AG08396 (cell line): Measurements from ENCODE around the gene CD58.
"Not testable (repeated sequence)": the region's sequence is repeated elsewhere in the genome, so short reads cannot be mapped to it uniquely, and the experiment has no call there.

Experiments
- DNase-seq: peaks from one replicate; pipeline ENCODE4 v3.0.0; 2012; ENCODE audit warnings: low spot score, mixed read lengths

CD58 gene

DNA sequence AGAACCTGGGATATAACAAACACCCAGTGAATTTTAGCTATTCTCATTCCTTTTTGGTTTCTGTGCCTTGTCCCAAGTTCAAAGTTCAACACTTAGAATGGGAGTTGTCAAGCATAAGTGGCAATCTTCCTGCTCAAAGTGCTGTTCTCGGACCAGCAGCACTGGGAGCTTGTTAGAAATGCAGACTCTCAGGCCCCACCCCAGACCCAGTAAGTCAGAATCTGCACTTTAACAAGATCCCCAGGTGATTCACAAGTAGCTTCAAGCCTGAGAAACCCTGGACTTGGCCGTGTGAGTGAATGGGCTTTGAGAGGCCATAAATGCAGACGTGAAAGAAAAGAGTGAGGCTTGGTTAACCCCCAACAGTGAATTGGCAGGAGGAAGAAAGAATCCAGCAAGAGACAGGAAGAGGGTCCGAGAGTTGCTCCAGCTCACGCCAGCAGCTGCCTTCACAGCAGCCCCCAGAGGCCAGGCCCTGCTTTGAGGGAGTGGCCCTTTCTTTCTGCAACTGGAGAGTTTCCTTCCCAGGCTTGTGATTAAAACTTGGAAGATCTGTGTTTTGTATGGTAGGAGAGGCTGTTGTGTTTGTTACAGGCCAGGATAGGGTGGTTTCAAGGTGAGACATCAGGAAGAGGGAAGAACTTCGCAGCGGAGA, 21.3 kb upstream of the CD58 start:
- DNase-seq: not testable (repeated sequence)

DNA sequence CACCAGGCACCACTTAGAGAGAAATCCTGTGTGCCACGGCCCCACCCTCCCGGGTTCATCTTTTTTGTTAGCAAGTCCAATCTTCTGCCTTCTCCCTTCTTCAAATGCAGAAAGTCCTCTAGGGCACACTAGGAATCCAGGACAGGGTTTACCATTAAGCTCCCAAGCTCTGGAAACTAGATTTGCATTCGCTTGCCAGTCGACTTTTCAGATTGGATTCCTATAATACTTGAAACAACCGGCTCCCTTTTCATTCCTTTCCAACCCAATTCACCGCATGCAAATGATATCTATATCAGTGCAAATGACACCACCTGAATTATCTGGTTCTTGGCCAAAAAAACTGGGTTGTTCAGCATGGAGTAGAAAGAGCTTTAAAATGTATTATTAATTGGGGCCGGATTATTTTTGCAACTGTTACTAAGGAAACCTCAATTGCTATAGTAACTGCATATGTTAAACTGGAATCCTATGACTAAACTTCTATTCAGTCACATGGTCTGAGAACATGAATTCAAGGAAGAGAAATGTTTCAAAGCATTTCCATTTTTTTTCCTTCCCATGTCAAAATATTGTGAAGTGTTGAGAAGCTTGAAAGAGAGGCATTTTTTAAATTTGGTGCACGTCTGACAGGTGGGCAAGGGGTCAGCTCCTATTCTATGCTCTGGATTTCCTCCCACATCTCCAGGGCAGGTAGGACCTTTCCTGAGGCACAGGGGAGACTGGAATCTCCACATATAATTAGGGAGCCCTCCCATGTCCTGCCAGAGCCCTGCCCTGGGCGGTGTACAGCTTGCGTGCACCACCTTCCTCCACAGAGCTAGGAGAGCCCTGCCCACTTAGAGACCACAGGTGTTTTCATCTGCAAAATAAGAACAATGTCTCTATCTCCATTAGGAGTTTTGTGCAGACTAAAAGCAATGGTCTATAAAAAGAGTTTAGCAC, 20.5 kb upstream of the CD58 start:
- DNase-seq: not testable (repeated sequence)

DNA sequence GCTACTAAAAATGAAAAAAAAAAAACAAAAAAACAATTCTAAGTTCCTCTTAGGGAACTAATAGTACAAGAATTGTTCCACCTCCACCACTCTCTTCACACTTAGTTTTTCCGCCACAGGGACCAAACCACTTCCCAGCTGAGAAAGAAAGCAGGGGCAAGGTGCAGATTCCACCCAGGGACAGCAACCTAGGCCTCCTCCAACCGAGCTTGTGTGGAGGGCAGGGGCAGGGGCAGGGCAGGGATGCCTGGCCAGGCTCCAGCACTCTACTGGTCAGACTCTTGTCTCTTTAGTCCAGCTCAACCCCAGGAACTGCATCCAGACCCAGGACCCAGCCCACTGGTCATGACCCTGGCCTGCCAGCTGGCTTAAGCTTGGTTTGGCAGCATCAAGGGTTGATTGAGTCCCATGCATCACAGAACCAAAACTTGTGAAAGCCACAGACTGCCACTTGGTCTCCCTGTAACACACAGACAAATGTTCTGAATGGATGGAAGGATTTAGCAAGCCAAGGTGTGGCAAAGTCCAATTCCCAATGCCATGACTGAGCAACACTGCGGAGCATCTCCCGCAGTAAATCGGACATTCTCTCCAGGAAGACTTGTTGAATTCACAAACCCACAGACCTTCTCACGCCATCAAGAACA, 19.7 kb upstream of the CD58 start:
- DNase-seq: not testable (repeated sequence)

DNA sequence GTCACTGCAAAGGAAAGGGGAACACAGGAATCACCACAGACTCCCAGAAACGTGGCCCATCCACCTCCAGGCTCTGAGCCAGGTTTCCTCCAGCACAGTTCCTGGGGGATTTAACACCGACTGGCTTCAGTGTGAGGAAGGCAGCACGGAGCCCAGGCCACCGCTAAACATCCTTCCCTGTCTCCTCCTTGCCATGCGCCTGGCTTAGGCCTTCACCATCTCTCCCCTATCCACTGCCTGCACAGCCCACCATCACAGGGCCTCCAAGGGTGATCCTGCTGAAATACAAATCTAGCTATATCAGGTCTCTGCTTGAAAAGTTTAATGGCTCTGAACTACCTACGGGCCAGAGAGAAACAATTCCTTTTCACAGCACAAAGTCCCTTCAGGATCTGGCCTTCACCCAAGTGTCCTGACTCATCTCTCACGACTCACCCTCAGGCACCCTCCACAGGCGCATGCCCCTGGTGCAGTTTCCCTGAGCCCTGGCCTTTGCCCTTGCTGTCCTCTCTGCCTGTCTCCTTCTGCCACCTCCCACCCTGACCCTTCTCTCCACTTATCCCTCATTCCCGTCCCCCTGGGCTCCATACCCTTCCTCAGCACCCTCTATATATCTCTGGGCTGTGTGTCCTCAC, 18.4 kb upstream of the CD58 start:
- not testable (repeated sequence) for DNase-seq

DNA sequence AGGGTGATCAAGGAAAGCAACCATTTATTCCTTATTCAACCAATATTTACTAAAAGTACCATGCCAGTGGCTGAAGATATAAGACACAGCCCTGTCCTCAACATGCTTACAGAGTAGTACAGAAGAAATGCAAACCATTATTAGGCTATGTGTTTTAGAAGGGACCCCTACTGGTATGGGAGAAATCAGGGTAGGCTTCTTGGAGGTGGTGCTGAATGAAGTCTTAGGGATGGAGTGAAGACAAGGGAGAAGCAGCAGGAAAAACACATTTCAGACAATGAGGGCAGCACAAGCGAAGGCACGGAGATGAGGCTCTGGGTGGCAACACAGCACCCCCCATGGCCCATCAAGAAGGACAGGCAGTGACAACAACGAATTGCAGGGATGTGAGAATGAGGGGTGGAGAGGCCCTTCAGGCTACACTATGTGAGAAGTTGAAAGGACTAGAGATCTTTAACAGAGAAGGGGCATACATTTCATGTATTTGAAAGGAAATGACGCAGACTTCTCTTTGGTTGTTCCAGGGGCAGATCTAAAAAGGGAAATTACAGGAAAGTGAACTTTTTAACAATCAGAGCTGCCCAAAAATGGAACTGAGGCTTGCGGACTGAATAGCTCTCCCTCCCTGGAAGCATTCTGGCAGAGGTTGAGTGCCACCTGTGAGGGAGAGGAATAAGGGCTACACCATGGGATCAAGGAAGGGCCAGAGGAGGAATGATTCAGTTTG, 16.8 kb upstream of the CD58 start:
- no peak for DNase-seq

DNA sequence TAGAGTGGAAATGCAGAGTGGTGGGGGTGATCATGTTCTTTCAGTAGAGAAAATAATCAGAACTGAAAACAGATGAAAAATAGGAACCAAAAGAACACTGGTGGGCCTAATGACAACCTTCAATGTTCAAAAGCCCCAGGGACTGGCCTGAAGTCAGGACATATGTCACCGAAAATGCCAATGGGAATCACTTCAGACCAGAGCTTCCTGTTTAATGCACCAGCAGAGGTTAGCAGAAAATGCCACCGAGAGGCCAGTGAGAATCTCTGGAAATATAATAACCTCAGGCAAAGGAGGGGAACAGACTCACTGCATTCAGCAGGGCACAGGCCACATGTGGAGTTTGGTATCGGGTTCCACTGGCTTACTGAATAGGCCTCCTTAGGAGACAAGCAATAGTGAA, 15.9 kb upstream of the CD58 start:
- no peak for DNase-seq

DNA sequence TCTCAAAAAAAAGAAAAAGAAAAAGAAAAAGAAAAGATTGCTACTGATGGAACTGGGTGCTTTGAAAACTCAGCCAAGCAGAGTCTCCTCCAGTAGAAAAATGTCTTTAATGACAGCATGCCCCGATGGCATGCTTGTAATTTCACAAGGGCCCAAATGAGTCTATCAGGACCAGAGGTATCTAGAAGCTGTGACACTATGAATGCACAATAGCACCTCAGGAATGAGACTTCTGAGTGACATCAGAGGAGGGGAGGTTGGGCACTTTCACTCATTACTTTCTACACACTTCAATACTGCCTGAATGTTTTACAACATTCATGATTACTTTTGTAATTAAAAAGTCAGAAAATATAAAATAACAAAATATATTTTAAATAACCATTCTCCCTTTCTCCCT, 15.1 kb upstream of the CD58 start:
- DNase-seq: no peak

DNA sequence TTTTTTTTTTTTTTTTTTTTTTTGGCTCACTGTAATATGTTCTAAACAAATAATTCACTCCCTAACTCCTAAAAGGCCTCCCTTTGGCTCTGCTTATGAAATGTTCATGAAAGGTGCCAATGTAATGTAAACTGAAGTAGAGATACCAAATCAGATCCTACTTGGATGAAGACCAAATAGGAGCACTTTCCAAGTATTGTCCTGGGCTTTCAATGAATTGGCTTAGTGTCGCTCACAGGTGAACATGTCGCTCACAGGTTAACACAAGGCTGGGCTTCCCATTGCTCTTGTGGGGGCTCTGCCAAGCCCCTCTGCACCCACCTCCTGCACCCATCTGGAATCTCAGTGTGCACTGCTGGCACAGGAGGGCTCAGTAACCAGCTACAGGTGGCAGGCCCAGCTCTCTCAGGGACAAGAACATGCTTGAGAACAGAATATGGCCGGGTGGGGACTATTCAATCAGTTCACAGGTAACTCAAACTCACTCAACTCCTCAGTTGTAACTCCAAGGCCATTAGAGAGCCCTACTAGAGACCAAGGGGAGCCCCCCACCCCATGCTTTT, 10.6 kb upstream of the CD58 start:
- no peak for DNase-seq

DNA sequence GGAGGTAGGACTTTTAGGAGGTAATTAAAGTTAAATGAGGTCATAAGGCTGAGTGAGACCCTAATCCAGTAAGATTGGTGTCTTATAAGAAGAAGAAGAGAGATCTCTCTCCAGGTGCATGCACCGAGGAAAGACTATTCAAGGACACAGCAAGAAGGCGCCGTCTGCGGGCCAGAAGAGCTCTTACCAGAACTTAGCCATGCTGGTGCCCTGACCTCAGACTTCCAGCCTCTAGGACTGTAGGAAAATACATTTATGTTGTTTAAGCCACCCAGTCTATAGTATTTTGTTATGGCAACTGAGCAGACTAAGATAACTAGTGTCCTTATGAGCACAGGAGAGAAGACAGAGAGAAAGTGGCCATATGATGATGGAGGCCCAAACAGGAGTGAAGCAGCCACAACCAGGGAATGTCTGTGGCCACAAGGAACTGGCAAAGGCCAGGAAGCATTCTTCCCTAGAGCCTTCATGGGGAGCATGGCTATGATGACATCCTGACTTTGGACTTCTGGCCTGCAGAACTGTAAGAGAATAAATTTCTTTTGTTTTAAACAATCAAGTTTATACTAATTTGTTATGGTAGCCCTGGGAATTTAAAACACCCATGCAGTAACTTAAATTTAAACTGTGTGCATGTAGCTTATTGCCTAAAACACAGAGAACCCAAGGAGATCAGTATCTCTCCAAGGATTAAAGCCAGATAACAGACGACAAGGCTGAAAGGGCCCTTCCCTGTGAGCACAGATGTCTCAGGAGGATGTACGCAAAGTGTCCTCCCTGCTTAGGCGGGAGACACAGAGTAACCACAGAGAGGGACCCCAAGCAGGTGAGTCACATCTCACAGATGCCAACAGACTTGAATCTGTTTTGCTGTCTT, 9.9 kb upstream of the CD58 start:
- no peak for DNase-seq

DNA sequence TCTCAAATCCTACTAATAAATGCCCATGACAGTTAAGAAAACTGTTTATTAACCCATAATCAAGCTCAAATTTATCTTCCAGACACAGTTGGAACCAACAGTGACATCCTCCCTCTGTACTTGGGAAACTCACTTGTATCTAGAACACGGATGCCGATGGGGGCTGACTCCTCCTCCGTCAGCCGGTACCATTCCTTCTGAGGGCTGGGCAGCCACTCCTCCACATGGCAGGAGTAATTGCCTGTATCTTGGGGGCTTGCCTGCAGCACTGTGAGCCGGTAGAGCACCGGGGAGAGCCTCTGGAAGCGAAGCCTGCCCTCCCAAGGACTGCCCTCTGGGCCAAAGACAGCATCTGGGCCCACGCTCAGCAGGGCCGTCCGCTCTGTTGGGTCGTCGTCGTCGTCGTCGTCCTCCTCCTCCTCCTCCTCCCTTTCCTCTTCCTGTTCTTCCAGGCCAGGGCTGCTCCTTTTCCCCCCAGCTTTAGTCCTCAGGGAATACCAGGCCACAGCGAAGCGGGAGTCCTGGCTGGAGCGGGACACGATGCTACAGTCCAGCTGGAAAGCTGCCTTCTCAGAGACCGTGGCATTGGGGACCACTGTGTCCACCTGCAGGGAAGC, 8.5 kb upstream of the CD58 start:
- DNase-seq: no peak

DNA sequence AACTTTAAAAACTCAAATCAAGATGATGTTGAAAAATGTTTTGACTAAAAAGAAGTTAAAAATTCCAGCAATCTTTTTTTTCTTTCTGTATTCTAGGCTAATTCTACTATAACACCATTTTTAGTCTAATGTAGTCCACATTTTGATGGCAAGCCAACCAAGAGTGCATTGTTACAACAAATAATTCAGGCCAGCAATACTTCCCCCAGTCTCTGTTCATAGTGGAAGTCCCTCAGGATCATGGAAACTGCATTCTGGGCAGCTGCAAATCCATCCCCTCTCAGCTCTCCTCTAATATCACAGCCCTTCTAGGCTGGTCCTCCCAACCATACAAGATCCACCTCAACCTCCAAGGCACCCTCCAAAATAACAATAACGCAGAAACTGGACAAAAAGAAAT, 7.8 kb upstream of the CD58 start:
- DNase-seq: no peak

DNA sequence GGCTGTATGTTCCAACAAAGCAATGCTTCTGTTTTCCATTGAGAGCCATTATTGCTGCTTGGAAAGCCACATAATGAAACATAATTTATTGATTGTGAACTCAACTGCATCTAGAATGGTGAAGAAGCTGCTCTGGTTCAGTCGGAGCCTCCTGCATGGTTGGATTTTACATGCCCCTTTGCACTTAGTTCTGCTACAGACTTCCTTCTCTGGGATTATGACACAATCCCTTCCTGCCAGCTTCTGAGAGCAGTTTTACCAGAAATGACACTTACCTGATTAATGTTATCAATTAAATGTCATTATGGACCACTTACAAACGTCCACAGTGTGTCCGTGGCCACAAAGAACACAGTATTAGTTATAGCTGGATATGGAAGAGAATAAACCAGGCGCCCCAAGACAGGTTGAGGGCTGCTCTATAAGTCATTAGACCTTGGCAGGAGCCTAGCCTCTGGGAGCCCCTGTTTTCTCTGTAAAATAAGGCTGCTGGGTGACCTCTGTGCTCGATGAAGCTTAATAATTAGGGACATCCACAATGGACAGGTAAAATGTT, 7.0 kb upstream of the CD58 start:
- no peak for DNase-seq

DNA sequence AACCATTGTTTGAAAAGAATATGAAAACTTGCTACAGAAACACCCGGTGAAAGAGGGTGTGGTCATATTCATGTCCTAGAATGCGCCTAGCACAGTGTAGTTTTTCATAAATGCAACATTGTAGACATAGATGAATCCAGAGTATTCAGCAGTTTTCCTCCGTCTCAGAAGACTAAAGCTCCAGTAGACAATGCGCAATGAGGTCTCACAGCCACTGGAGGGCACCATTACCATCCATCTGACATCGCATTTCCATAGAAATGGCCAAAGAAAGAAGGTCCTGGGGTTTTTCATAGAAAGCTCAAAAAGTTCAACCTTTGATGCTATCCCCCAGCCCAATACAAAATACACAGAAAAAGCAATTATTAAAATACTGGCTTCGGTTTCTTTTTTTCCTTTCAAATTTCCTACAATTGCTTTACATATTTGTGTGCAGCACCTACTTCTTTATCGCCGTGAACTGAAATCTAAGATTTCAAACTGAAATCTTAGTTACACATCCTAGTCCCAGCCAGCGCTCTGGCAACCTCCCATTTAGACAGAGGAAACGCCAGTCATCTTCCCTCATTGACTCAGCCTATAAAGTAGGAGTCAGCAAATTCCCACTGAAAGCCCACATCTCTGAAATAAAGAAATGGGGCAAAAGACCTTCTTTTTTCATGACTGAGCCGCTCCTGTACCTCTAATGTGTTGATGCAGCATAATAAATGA, 3.9 kb upstream of the CD58 start:
- peak; percentile 81 for DNase-seq

DNA sequence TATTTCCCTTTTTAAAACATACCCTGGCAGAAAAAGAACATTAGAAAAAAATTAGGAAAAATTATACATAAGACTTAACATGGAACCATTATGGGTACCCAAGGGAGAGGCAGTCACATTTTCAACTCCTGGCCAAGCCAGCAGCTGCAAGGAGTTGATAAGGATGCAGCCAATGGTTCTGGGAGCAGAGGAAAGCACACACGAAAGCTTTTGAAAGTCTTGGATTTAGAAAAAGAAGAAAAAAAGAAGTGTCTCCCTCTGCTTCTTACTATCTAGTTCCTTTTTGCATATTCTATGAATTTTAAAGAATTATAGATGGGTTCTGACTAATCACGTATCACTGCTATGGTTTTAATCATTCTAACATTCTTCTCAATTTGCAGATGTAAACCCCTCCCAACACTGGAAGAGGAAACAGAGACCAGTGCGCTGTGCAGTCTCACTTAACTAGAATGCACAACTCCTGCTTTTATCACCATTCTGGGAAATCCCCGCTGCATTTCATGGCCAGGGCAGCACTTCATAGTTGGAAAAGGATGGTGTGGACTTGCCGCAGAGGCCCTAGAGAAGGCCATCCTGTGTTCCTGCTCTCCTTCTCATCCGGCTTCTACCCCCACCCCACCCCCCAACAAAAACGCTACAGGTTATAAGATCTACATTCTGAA, 2.7 kb upstream of the CD58 start:
- no peak for DNase-seq

DNA sequence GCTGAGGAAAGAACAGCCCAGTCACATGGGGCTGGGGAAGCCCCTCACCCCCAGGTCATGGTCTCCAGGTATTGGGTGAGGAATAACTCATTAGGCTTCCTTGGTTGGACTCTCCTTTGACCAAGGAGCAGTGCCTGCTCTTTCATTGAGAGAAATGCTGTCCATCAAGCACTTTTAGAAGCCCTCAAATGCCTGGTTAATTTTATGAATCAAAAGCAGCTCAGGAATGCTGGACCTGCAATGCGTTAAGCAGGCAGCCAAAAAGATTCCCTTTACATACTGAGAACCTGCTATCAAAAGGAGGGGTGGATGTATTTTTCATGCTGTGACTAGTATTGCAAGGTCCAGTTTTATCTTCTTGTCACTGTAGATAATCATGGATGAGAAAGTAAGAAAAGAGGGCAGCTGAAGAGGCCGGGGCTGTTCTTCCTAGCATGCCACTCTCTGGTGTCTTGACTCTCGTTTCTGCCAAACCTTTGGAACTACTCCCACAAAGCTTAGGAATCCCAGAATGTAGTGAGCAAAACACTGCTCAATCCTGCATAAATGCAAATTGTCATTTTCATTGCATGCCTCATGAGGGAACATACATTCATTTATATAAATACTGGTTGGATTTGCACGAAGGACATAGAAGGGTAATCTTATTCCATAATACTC, 2.1 kb upstream of the CD58 start:
- DNase-seq: no peak

DNA sequence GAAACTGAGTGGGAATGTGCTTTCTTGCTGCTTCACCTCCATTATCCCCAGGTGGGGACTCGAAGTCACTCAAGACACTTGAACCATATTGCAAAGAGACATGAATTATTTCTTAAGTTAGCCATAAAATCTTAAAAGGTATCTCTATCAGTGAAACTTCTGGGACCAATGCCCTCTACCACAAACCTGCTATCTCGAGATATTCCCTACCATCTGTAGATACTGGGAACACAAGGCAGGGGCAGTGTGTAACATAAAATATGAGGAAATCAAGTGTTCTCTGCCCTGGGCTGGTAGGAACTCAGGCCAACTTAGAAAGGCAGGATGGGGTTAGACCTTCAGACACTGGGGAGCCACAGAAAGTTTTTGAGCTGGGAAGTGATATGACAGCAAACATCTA, 1.3 kb upstream of the CD58 start:
- DNase-seq: no peak

DNA sequence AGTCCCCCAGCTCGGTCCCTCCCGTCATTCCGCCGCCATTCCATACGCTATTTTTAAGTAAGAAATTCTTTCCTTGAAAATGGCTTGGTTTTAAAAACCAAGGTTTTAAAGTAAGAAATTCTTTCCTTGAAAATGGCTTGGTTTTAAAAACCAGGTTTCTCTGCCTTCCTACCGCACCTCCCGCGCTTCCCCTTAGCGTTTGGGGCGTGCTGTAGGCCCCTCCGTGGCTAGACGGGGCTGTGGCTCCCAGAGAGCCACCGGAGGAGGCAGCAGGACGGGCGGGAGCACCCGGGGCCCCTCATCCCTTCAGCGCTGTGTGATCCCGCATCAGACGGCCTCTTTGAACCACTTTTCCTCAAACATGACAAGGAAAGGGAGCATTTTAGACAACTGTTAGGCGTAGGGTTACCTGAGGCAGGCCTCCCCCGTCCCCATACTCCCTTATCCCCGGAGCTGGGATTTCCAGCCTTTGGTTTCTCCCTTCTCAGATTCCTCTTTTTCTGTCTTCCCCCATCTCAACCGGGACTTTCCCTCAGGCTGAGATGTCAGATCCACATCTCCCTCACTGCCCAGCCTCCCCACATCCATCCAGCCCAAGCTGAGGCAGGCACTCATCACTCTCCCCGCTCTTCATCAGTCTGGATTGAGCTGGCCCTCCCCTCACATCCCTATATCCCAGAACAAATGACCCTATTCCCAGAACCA, 541 bp upstream of the CD58 start:
- no peak for DNase-seq
